Measurements from ENCODE around the gene GPRIN3.

DNA sequence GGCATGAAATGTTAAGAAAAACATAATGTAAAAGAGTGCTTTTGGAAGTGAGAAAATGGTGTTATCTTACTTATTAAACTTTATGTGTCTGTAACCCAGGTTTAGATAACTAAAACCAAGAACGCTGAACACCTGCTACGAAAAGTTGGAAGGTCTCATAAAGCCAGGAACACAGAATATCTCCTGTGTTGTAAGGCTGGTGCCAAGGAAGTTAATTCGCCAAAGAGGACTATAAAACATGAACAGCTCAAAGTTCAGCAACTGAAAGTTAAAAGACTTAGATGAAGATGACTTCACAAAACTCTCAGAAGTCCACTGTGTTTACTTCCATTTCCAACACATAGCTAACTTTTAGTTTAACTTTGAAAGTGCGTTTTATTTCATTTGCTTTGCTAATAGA, 54.3 kb downstream of the GPRIN3 start:
- TF ChIP-seq, protein P1, sequence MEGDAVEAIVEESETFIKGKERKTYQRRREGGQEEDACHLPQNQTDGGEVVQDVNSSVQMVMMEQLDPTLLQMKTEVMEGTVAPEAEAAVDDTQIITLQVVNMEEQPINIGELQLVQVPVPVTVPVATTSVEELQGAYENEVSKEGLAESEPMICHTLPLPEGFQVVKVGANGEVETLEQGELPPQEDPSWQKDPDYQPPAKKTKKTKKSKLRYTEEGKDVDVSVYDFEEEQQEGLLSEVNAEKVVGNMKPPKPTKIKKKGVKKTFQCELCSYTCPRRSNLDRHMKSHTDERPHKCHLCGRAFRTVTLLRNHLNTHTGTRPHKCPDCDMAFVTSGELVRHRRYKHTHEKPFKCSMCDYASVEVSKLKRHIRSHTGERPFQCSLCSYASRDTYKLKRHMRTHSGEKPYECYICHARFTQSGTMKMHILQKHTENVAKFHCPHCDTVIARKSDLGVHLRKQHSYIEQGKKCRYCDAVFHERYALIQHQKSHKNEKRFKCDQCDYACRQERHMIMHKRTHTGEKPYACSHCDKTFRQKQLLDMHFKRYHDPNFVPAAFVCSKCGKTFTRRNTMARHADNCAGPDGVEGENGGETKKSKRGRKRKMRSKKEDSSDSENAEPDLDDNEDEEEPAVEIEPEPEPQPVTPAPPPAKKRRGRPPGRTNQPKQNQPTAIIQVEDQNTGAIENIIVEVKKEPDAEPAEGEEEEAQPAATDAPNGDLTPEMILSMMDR (conservative IDR thresholded peaks at IDR 0.05; ENCODE audit: low read depth, low read length) = no peak
- TF ChIP-seq EZH2 (IDR thresholded peaks at IDR 0.05; ENCODE audit: borderline replicate concordance, low read depth, low read length, poor library complexity, severe bottlenecking) = no peak

Data from A673 (cell line).